VCaP (cell line): ENCODE measurements around the gene ADARB2.

Source experiments
- H3K27ac ChIP-seq: fragments of 450-650 bp; 2 replicates; pipeline ENCODE4 v1.5.1; 2017
- TF ChIP-seq, protein P1 (sequence below): fragments of 450-650 bp; conservative IDR thresholded peaks from 2 replicates; pipeline ENCODE4 v1.5.1; 2017; ENCODE audit warnings: mild to moderate bottlenecking, moderate library complexity

ADARB2 gene

GRCh38 chr10:1396297-1396635, 341.1 kb downstream of the ADARB2 start:
- TF ChIP-seq, protein P1, sequence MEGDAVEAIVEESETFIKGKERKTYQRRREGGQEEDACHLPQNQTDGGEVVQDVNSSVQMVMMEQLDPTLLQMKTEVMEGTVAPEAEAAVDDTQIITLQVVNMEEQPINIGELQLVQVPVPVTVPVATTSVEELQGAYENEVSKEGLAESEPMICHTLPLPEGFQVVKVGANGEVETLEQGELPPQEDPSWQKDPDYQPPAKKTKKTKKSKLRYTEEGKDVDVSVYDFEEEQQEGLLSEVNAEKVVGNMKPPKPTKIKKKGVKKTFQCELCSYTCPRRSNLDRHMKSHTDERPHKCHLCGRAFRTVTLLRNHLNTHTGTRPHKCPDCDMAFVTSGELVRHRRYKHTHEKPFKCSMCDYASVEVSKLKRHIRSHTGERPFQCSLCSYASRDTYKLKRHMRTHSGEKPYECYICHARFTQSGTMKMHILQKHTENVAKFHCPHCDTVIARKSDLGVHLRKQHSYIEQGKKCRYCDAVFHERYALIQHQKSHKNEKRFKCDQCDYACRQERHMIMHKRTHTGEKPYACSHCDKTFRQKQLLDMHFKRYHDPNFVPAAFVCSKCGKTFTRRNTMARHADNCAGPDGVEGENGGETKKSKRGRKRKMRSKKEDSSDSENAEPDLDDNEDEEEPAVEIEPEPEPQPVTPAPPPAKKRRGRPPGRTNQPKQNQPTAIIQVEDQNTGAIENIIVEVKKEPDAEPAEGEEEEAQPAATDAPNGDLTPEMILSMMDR: no peak
- H3K27ac ChIP-seq: no peak overlapping the region

DNA sequence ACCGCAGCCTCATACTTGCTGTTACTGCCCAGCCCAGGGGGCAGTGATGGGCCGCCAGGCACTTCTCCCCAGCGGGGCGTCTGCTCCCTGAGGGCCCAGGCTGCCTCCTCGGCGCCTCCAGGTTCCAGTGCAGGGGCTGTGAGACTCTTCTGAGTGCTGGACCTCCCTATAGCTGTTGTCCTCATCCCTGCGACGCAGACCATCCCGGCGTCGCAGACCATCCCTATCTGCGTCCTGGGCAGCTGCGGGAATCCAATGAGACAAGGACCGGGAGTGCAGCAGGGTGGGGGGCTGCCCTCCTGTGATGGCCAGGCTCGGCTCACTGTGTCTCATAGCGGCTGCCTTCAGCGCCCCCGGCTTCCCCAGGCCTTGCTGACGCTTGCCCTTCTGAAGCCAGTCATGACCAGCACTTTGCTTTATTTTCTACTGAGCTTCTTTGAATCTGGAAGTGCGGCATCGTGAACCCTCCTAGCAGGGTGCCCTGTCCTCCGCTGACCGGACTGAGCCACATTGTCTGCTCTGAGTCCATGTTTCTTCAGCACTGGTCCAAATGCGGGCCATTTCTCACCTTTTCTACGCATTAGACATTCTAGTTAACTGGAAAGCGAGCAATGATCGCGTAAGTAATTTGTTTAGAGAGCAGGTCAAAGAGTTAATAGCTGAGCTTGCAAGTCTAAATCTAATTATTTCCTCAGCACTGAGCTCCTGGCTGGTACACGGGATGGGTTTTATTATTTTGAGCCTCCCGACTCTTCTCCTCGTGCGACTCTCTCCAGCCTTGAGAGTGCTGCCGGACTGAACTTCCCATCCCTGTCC, 341.6 kb downstream of the ADARB2 start:
- TF ChIP-seq, protein P1: no peak
- H3K27ac ChIP-seq: no peak overlapping the region

DNA sequence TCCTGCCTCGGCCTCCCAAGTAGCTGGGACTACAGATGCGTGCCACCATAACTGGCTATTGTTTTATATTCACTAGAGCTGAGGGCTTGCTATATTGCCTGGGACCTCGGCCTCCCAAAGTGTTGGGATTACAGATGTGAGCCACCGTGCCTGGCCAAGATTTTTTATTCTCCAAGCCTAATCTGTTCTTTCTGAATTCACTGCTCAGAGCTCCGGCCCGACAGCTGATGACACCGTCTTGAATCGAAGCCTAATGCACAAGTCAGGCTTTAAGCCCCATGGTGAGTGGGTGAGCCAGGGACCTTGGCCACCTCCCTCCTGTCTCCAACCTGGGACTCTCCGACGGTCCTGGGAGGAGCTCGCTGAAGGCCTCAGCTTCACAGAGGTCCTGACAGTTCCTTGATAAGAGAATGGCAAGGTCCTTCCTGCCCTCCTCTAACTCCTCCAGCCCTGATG, 342.3 kb downstream of the ADARB2 start:
- TF ChIP-seq, protein P1: no peak
- no peak overlapping the region for H3K27ac ChIP-seq

DNA sequence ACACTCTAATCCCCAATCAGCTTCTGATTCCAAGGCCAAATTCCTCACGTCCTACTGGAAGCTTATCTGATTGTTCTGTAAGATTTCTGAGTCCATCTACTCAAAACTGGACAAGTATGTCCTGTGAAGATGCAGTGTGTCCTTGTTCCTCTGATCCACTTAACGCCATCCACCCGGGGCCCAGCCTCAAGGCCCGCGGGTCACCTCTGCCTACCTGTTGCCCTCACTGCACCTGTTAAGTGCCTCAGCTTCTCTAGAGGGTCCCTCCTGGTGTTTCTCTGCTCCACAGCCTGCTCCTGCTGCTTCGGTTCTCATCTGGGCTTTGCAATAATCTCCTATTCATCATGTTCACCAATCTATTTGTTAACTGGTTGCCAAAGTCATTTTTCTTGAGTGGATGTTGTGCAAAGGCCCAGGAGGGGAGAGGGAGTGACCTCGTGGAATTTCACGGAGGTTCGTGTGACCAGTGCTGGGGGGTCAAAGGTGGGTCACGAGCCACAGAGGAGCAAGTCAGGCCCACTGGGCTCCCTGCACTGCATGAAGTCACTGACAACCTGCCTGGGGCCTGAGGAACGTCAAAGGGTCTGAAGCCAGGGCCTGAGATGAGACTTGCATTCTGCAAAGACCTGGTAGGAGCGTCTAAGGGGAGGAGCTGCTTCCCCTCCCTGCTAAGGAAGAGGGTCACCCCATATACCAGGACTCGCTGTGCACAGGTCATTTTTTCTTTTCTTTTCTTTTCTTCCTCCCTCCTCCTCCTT, 343.0 kb downstream of the ADARB2 start:
- H3K27ac ChIP-seq: no peak overlapping the region
- TF ChIP-seq, protein P1: no peak

GRCh38 chr10:1393481-1393880, 343.8 kb downstream of the ADARB2 start:
- TF ChIP-seq, protein P1: no peak

DNA sequence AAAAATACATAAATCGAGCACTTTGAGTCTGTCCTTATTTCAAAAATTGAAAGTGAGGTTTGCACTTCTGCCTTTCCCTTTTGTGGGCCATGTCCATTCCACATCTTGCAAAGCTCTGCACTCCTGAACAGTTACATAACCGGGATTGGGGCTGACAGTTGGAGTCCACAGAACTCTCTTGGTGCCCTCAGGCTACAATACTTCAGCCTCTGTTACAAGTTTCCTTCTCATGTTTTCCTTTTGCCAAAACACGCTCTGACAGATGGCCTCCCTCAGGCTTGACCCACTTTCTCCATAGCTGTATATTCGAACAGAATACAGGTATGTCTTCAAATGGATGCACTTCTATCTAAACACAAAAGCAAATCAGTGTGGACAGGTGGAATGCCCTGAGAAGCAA, 345.2 kb downstream of the ADARB2 start:
- H3K27ac ChIP-seq: no peak overlapping the region
- TF ChIP-seq, protein P1: no peak

More at GRCh38 chr10:1393481-1393880, 343.8 kb downstream of the ADARB2 start:
- no peak overlapping the region for H3K27ac ChIP-seq

- H3K27ac ChIP-seq: no peak overlapping the region
- TF ChIP-seq, protein P1: no peak
These were observed 347.1 kb downstream of the ADARB2 start for GRCh38 chr10:1390200-1390599.
